Spleen (tissue), 11 donors: ENCODE results near the gene OR51V1. TPM values are rescaled to one million over a fixed set of nuclear protein-coding genes. Genes with fewer than 3 reads are reported as not detected.

Experiments
- DNase-seq: peaks from one replicate; pipeline ENCODE4 v3.0.0-alpha.2; 2020
- H3K27ac ChIP-seq, 8 donors: fragments of 200-600 bp; sonication (generic) in 7 of 8; 1 replicate in 4 of 8; 2 replicates in 4 of 8; pipeline versions ENCODE4 v1.5.0 to v1.8.0; 2016 to 2021; ENCODE audit warnings: inconsistent platforms in 4 of 8, mild to moderate bottlenecking in 4 of 8, moderate library complexity in 1 of 8
- H3K27me3 ChIP-seq, 7 donors: fragments of 200-600 bp; sonication (generic) in 6 of 7; replicated peaks in 1 of 7; 1 replicate in 4 of 7; 2 replicates in 3 of 7; pipeline versions ENCODE4 v1.5.0 to v1.8.0; 2016 to 2021; ENCODE audit warnings: inconsistent platforms in 3 of 7, mild to moderate bottlenecking in 1 of 7
- H3K36me3 ChIP-seq, 6 donors: fragments of 200-600 bp; sonication (generic) in 5 of 6; 1 replicate in 4 of 6; 2 replicates in 2 of 6; pipeline versions ENCODE4 v1.5.0 to v1.8.0; 2016 to 2021; ENCODE audit warnings: inconsistent platforms in 2 of 6
- H3K4me1 ChIP-seq, 6 donors: fragments of 200-600 bp; sonication (generic) in 5 of 6; 1 replicate in 3 of 6; 2 replicates in 3 of 6; pipeline versions ENCODE4 v1.5.0 to v1.8.0; 2016 to 2021; ENCODE audit warnings: inconsistent platforms in 3 of 6
- H3K4me3 ChIP-seq, 8 donors: fragments of 200-600 bp; sonication (generic) in 7 of 8; 1 replicate in 4 of 8; 2 replicates in 4 of 8; pipeline versions ENCODE4 v1.5.0 to v1.8.0; 2016 to 2021; ENCODE audit warnings: inconsistent platforms in 4 of 8, mild to moderate bottlenecking in 4 of 8, moderate library complexity in 2 of 8
- H3K9me3 ChIP-seq, 8 donors: fragments of 200-600 bp; sonication (generic) in 7 of 8; 1 replicate in 4 of 8; 2 replicates in 4 of 8; pipeline versions ENCODE4 v1.5.0 to v1.8.0; 2016 to 2021; ENCODE audit warnings: inconsistent platforms in 4 of 8
- POLR2A ChIP-seq, 3 donors: fragments of 450-650 bp; IDR thresholded peaks; one replicate each; pipeline ENCODE4 v1.5.1; 2017; ENCODE audit warnings: antibody characterized with exemption in 3 of 3, mild to moderate bottlenecking in 1 of 3
- POLR2AphosphoS5 ChIP-seq, 3 donors: sonication (generic); formaldehyde crosslinking; IDR thresholded peaks; one replicate each; pipeline ENCODE4 v1.5.1; 2017; ENCODE audit warnings: antibody characterized with exemption in 3 of 3
- WGBS, 5 donors: extraction: QIAGEN DNeasy Blood & Tissue Kit in 3 of 5; methylation state at CpG; one replicate each; pipeline versions ENCODE4 v1.1.5 to v1.1.7; 2013 to 2018; 5-methylcytosine and 5-hydroxymethylcytosine counted together
- intact Hi-C: fragments of 100-400 bp; cut with DNase I; formaldehyde crosslinking; loops from one replicate; pipeline ENCODE4 v1.15.0; 2023; ENCODE audit warnings: low total_unique reads
- polyA plus RNA-seq, 3 donors: library from polyadenylated mRNA; stranded (reverse); fragments of 200-250 nt; gene quantifications; one replicate each; pipeline ENCODE4 v1.2.1, GENCODE V29; 2013
- total RNA-seq, 7 donors: library from RNA; depleted of rRNA in 3 of 7; stranded (reverse); fragments of >200 nt in 3 of 7; fragmentation: NEBNext Ultra II Directional in 4 of 7; extraction: Animal tissue kit (Norgen Biotek cat#: 25700) in 4 of 7; gene quantifications; one replicate each; pipeline versions ENCODE4 v1.1.0 to v1.2.1, GENCODE V29; 2016 to 2021
- TF ChIP-seq, protein P1 (sequence below), 11 experiments: fragments of 200-600 bp in 7 of 11; fragments of 450-650 bp in 4 of 11; sonication (generic) in 4 of 11; IDR thresholded peaks in 8 of 11; conservative IDR thresholded peaks in 3 of 11; 1 replicate in 7 of 11; 2 replicates in 4 of 11; pipeline versions ENCODE4 v1.4.0 to v1.8.0; 2016 to 2021; ENCODE audit warnings: antibody characterized with exemption in 11 of 11, inconsistent platforms in 4 of 11, mild to moderate bottlenecking in 1 of 11
- donor health status: healthy with polysubstance abuse.
- donor health status: DM: no; HTN: no; CAD: no; lungs with moderate emphysema.
- donor health status: DM: no; HTN: no; CAD: no.
- donor health status: Bipolar disorder and iron deficiency.
- donor health status: healthy.
- donor health status: DM: no; HTN: no; CAD: no.
- donor health status: DM: yes; HTN: yes; CAD: no.

OR51V1 gene
- total and polyA plus RNA-seq, 10 donors: not detected

DNA sequence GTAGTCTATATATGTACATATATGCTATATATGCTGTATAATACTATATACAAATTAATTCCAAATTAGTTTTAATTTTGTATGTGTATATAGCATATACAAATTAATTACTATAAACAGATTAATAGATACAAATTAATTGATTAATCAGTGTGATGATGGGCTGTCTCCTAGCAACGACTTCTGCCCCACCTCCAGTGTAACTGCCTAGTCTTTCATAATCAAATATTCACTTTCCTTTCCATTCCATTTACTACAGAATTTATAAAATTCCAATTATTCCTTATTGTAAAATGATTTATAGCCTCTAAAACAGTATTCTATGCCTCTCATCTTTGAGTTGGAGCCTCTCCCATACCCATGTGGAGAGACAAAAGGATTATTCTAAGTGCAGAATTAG lies 32.8 kb upstream of the OR51V1 start:
- no peaks in the 10 kb centered on the region for H3K4me1 ChIP-seq
- H3K9me3 ChIP-seq: no peaks in the 10 kb centered on the region
- intact Hi-C loops: no loop called here
- no peak for DNase-seq
- no peaks in the 10 kb centered on the region for H3K36me3 ChIP-seq
- no peak overlapping the region for H3K27ac ChIP-seq
- 65 to 83% (median 79%) methylated on average over 1 of the region's 1 CpG for WGBS, 5 donors
- H3K27me3 ChIP-seq: no peaks in the 10 kb centered on the region
- TF ChIP-seq POLR2AphosphoS5 (IDR thresholded peaks at IDR 0.05): no peak
- TF ChIP-seq POLR2A (IDR thresholded peaks at IDR 0.05): no peak
- TF ChIP-seq, protein P1, sequence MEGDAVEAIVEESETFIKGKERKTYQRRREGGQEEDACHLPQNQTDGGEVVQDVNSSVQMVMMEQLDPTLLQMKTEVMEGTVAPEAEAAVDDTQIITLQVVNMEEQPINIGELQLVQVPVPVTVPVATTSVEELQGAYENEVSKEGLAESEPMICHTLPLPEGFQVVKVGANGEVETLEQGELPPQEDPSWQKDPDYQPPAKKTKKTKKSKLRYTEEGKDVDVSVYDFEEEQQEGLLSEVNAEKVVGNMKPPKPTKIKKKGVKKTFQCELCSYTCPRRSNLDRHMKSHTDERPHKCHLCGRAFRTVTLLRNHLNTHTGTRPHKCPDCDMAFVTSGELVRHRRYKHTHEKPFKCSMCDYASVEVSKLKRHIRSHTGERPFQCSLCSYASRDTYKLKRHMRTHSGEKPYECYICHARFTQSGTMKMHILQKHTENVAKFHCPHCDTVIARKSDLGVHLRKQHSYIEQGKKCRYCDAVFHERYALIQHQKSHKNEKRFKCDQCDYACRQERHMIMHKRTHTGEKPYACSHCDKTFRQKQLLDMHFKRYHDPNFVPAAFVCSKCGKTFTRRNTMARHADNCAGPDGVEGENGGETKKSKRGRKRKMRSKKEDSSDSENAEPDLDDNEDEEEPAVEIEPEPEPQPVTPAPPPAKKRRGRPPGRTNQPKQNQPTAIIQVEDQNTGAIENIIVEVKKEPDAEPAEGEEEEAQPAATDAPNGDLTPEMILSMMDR (IDR thresholded peaks at IDR 0.05 in 8 of 11, conservative IDR thresholded peaks at IDR 0.05 in 3 of 11): no peak
- H3K4me3 ChIP-seq: no peak overlapping the region

DNA sequence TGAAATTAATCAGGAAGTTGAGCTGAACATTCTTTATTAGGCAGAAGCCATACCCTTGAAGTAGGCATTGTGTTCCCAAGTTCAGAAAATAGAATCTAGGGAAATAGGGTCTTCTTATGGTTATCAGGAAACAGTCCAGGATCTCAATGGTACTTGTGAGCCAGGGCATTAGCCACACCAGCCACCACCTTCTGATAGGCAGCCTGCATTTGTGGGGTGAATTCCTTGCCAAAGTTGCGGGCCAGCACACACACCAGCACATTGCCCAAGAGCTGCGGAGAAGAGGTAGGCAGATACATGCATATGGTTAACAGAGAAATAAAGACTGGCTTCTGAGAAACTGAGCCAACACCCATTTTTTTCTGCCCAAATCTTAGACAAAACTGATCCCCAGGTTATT lies 32.3 kb upstream of the OR51V1 start:
- intact Hi-C loops: no loop called here
- Histone ChIP-seq H3K9me3 (no peaks in the 10 kb centered on the region), H3K27me3 (no peaks in the 10 kb centered on the region), H3K27ac (no peak overlapping the region), H3K4me3 (no peak overlapping the region), H3K4me1 (no peaks in the 10 kb centered on the region), H3K36me3 (no peaks in the 10 kb centered on the region)
- DNase-seq: no peak
- 89 to 100% (median 96%) methylated on average over 2 of the region's 2 CpGs for WGBS, 5 donors
- TF ChIP-seq, protein P1 (IDR thresholded peaks at IDR 0.05 in 8 of 11, conservative IDR thresholded peaks at IDR 0.05 in 3 of 11): no peak
- TF ChIP-seq POLR2A (IDR thresholded peaks at IDR 0.05) (no peak), POLR2AphosphoS5 (IDR thresholded peaks at IDR 0.05) (no peak)

DNA sequence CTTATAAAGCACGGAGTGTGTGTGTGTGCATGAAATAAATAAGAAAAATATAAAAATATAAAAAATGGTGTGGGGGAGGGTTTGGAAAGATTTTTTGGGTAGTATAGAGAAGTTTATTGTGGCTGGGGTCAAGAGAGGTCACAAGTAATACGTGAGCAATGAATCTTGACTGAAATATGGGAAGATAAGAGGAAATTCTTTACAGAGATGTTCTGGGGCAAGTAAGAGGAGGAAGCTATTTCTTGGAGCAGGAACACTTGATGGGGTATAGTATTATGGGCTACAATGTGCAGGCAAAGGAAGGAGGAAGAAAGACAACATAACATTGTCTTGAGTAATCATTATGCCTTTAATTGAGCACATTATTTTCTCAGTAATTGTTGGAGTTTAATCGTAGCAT lies 31.7 kb upstream of the OR51V1 start:
- no peak overlapping the region for H3K4me3 ChIP-seq
- H3K27ac ChIP-seq: no peak overlapping the region
- no peaks in the 10 kb centered on the region for H3K27me3 ChIP-seq
- WGBS, 5 donors: 56 to 71% (median 63%) methylated on average over 3 of the region's 3 CpGs
- no peaks in the 10 kb centered on the region for H3K4me1 ChIP-seq
- TF ChIP-seq POLR2A (IDR thresholded peaks at IDR 0.05): no peak
- TF ChIP-seq, protein P1 (IDR thresholded peaks at IDR 0.05 in 8 of 11, conservative IDR thresholded peaks at IDR 0.05 in 3 of 11): no peak
- TF ChIP-seq POLR2AphosphoS5 (IDR thresholded peaks at IDR 0.05): no peak
- DNase-seq: no peak
- intact Hi-C loops: no loop called here
- H3K9me3 ChIP-seq: no peaks in the 10 kb centered on the region
- no peaks in the 10 kb centered on the region for H3K36me3 ChIP-seq

DNA sequence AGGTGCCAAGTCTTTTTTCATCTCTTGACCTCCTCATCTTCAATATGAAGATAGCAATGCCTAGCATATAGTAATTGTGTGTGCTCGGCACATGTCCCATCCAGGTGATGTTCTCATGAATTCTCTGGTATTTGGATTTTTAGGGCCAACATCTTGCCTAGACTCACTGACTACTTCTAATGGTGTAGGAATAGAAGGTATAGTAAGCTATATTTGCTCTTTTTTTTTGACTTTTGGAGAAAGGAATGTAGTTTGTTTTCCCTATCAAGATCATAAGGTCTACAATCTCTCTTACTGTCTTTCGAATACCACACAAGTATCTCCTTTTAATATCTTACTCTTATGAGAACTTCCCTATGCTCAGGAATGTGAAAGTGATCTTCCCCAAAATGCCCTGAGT lies 30.6 kb upstream of the OR51V1 start:
- intact Hi-C loops: no loop called here

More for the DNA sequence above, 30.6 kb upstream of the OR51V1 start:
- no peak for DNase-seq
- TF ChIP-seq, protein P1 (IDR thresholded peaks at IDR 0.05 in 8 of 11, conservative IDR thresholded peaks at IDR 0.05 in 3 of 11): no peak
- no peak for TF ChIP-seq POLR2AphosphoS5 (IDR thresholded peaks at IDR 0.05)
- no peak for TF ChIP-seq POLR2A (IDR thresholded peaks at IDR 0.05)
- no peaks in the 10 kb centered on the region for H3K36me3 ChIP-seq
- no peak overlapping the region for H3K4me3 ChIP-seq
- H3K27me3 ChIP-seq: no peaks in the 10 kb centered on the region
- no peak overlapping the region for H3K27ac ChIP-seq
- H3K9me3 ChIP-seq: no peaks in the 10 kb centered on the region
- 78 to 91% (median 82%) methylated on average over 2 of the region's 2 CpGs for WGBS, 5 donors
- H3K4me1 ChIP-seq: no peaks in the 10 kb centered on the region
